SK-N-MC (cell line): Measurements from ENCODE around the gene GPR84.

Experiments used
- DNase-seq: peaks from one replicate; pipeline ENCODE4 v3.0.0-alpha.2; 2011; ENCODE audit warnings: low read depth, low spot score
- H3K27ac ChIP-seq: fragments of 200-600 bp; sonication (generic); 2 replicates; pipeline ENCODE4 v1.5.1; 2016; ENCODE audit warnings: mixed run types
- H3K36me3 ChIP-seq: fragments of 200-600 bp; sonication (generic); 2 replicates; pipeline ENCODE4 v1.6.1; 2017; ENCODE audit warnings: antibody characterized with exemption, low read length, mixed read lengths; ENCODE audit not compliant: insufficient read depth
- H3K4me3 ChIP-seq: fragments of 200-600 bp; sonication (generic); 2 replicates; pipeline ENCODE4 v1.5.1; 2016
- H3K9ac ChIP-seq: fragments of 200-600 bp; sonication (generic); 2 replicates; pipeline ENCODE4 v1.8.0; 2017; ENCODE audit warnings: mixed run types, mixed read lengths; ENCODE audit not compliant: insufficient read length
- H3K9me3 ChIP-seq: fragments of 200-600 bp; sonication (generic); 2 replicates; pipeline ENCODE4 v1.6.1; 2017; ENCODE audit warnings: low read depth, mild to moderate bottlenecking, antibody characterized with exemption, low read length, moderate library complexity, mixed read lengths
- EZH2 ChIP-seq: fragments of 200-600 bp; sonication (generic); IDR thresholded peaks from one replicate; pipeline ENCODE4 v1.6.1; 2017; ENCODE audit warnings: antibody characterized with exemption
- FOXP2 ChIP-seq: optimal IDR thresholded peaks from 2 replicates; pipeline ENCODE3; 2011; ENCODE audit warnings: mild to moderate bottlenecking, moderate library complexity; ENCODE audit not compliant: insufficient read depth; ENCODE audit errors: extremely low read length, control extremely low read depth
- POLR2AphosphoS5 ChIP-seq: IDR thresholded peaks from 2 replicates; pipeline ENCODE4 v1.6.1; 2012; ENCODE audit warnings: mild to moderate bottlenecking, low read depth, low read length, borderline replicate concordance

The GPR84 gene

GRCh38 chr12:54368025-54368708, 3.9 kb upstream of the GPR84 start:
- no peaks in the 10 kb centered on the region for H3K9me3 ChIP-seq
- no peak for DNase-seq
- H3K4me3 ChIP-seq = peak overlapping the region; percentile 65
- H3K27ac ChIP-seq = peak overlapping the region; percentile 89
- TF ChIP-seq POLR2AphosphoS5 = no peak
- no peak for TF ChIP-seq FOXP2
- H3K9ac ChIP-seq = peak overlapping the region; percentile 69
- no peaks in the 10 kb centered on the region for H3K36me3 ChIP-seq

GRCh38 chr12:54363618-54364017, 668 bp downstream of the GPR84 start:
- Histone ChIP-seq H3K27ac (no peak overlapping the region), H3K36me3 (no peaks in the 10 kb centered on the region), H3K4me3 (no peak overlapping the region), H3K9ac (no peak overlapping the region), H3K9me3 (no peaks in the 10 kb centered on the region)
- no peak for DNase-seq
- TF ChIP-seq POLR2AphosphoS5 = no peak
- TF ChIP-seq EZH2 = no peak

DNA sequence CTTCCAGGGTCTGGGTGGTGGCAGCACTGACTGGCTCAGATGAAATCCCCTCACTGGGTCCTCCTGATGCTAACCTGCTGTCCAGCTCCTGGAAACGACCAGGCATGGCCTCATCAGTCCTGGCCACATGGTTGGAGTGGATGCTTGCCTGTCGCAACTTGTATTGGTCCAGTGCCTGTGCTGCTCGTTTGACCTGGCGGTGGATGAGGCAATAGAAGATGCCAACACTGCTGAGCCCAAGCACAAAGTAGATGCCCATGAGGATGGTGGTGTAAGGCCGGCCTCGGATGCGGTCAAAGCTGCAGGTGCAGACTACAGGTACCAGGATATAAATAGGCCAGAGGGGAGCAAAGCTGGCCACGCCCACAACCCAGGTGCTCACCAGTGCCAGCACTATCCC, 1.2 kb downstream of the GPR84 start:
- no peak for TF ChIP-seq FOXP2
- TF ChIP-seq EZH2 = no peak
- no peak for TF ChIP-seq POLR2AphosphoS5
- no peak for DNase-seq
- no peak overlapping the region for H3K9ac ChIP-seq
- H3K9me3 ChIP-seq = no peaks in the 10 kb centered on the region
- H3K36me3 ChIP-seq = no peaks in the 10 kb centered on the region
- H3K27ac ChIP-seq = no peak overlapping the region
- H3K4me3 ChIP-seq = no peak overlapping the region

DNA sequence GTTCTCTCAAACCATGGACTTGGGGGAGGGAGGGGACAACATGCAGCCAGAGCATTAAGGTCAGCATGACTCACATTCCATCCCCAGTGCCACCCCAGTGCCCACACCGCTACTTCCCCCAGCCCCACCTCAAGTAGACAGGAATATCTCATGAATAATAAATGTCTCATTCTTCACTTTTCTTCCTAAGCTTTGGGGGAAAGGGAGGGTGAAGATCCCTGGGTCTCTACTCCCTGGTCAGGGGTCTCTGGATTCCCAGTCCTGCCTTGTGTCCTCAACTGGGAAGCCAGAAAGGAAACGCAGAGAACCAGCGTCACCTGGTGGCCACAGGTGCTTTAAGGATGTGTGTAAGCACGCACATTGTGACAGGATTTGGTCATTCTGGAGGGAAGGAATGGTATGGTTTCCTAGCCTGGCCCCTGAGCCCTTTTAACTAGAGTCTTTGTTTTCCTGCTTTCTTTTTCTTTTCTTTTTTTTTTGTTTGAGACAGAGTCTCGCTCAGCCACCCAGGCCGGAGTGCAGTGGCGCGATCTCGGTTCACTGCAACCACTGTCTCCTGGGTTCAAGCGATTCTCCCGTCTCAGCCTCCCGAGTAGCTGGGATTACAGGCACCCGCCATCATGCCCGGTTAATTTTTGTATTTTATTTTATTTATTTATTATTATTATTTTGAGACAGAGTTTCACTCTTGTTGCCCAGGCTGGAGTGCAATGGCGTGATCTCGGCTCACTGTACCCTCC, 3.4 kb downstream of the GPR84 start:
- no peak overlapping the region; the same call in 1 of the 2 replicates for H3K27ac ChIP-seq
- TF ChIP-seq POLR2AphosphoS5 (no peak), EZH2 (no peak)

DNA sequence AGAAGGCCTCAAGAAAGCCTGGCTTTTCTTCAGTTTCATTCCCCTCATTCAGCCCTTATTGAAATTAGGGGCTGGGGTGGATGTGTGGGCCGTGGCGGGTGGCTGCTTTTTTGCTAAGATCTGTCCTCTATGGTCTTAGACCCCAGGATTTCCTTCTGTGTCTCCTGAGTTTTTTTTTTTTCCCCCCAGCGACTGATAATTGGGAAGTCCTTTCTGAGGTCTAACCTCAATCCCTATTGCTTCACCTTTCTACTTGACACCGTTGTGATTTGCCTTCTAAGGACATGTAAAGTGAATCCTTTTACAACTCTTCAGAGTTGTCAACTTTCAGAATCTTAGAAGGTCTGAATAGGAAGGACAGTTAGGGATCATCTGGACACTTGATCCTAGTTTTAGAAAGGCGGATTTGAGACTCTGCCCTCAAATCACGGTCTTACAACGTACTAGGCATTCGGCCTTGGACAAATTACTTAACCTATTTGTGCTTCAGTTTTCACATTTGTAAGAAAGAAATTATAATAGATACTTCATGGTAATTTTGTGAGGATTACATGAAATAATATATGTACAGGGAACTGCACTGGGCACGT, 4.4 kb downstream of the GPR84 start:
- H3K9me3 ChIP-seq = no peaks in the 10 kb centered on the region
- DNase-seq = no peak
- no peaks in the 10 kb centered on the region for H3K36me3 ChIP-seq
- peak overlapping the region; percentile 89 for H3K27ac ChIP-seq
- H3K9ac ChIP-seq = peak overlapping the region; percentile 67
- TF ChIP-seq EZH2 = no peak
- no peak for TF ChIP-seq POLR2AphosphoS5
- no peak for TF ChIP-seq FOXP2
- peak overlapping the region; percentile 94 for H3K4me3 ChIP-seq

More for the DNA sequence above, 3.4 kb downstream of the GPR84 start:
- Histone ChIP-seq H3K4me3 (no peak overlapping the region), H3K9me3 (no peaks in the 10 kb centered on the region), H3K36me3 (no peaks in the 10 kb centered on the region), H3K9ac (no peak overlapping the region)
- peak; percentile 61 for DNase-seq

DNA sequence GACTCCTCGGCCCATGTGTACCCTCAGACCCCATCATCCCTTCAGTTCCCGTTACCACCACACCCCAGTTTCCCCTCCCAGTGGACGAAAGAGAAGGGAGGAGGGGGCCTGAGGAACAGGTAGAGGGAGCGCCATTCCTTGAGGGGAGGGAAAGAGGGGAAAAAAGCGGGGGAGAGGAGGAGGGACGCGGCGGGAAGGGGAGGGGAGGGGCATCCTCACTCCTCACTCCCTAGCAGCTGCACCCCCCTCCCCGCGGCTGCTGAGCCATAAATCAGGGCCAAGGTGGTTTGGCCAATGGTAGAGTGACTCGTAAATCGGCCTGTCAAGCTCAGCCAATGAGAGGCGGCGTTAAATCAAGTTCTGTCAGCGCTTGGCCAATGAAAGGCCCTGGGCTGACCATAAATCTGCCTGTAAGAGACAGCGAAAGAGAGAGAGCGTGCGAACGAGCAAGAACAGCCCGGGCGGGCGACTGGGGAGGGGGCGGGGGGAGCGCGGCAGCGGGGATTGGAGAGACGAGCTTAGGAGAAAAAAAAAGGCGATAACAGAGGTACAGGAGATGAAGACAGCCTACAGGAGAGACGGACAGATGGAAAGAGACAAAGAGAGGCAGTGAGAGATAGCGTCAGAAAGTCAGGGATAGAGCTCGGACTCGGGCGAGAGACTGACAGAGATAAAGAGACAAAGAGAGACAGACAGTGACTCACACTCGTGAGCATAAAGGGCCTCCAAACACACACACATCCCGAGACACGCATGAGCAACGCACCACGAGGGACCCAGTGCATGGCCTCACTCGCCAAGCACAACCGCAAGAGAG, 5.1 kb downstream of the GPR84 start:
- peak; percentile 97 for DNase-seq
- H3K9ac ChIP-seq = peak overlapping the region; percentile 84
- H3K9me3 ChIP-seq = no peaks in the 10 kb centered on the region
- TF ChIP-seq POLR2AphosphoS5 (peak; percentile 68; the same call in 1 of the 2 replicates), EZH2 (no peak)
- H3K27ac ChIP-seq = peak overlapping the region; percentile 95
- H3K4me3 ChIP-seq = peak overlapping the region; percentile 94
- no peaks in the 10 kb centered on the region for H3K36me3 ChIP-seq

DNA sequence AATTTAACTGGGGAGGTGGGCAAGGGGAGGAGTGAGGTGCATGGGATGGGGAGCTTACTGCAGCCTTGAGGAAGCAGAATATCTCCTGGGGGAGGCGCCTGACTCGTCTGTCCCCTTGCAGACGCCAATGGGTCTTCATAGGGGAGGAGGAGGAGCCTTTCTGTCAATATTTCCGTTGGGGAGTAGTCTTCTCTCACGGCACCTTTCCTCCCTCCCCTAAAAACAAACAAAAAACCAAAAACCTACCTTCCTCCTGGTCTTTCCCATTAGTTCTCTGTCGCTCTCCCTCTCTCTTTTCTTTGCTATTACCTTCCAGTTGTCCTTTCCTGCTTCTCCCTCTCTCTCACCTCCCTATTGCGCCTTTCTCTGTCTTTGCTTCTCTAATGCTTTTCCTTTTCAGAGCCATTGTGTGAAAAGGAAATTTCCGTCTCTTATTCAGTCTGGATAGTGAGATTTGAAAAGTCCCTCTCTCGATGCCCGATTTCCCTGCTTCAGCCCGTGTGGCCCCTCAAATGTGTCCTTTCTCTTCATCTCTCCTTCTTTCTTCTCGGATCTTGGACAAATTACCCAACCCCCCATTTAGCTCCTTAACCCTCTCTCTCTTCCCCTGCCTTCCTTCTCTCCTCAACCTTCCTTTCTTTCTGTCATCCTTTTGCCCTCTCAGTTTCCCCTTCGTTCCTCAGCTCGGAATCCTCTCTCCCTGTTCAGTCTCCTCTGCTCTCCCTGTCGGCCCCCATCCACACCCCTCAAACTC, 5.9 kb downstream of the GPR84 start:
- H3K9ac ChIP-seq = peak overlapping the region; percentile 84
- H3K4me3 ChIP-seq = peak overlapping the region; percentile 94
- TF ChIP-seq EZH2 (no peak), POLR2AphosphoS5 (peak; percentile 32; the same call in 1 of the 2 replicates)
- peak overlapping the region; percentile 95 for H3K27ac ChIP-seq
- H3K9me3 ChIP-seq = no peaks in the 10 kb centered on the region
- no peaks in the 10 kb centered on the region for H3K36me3 ChIP-seq
- no peak for DNase-seq
